A673 (cell line): Measurements from ENCODE around the gene RECK.

ENCODE experiments used
- CTCF ChIP-seq: fragments of 300-800, 200-600 bp; sonication (generic); conservative IDR thresholded peaks from 2 replicates; pipeline ENCODE4 v1.5.1; 2017; ENCODE audit warnings: low read depth, mild to moderate bottlenecking, antibody characterized with exemption, low read length, moderate library complexity, mixed read lengths
- EZH2 ChIP-seq: fragments of 200-600 bp; sonication (generic); IDR thresholded peaks from 2 replicates; pipeline ENCODE4 v1.6.1; 2017; ENCODE audit warnings: borderline replicate concordance, low read depth, mild to moderate bottlenecking, mixed read lengths, antibody characterized with exemption, low read length; ENCODE audit not compliant: poor library complexity, severe bottlenecking

- TF ChIP-seq CTCF (no peak), EZH2 (no peak)
Measured at GRCh38 chr9:36109071-36109470, 72.4 kb downstream of the RECK start.
